GM12801 (cell line): Measurements from ENCODE around the gene RNF144B.

Experiments
- TF ChIP-seq, protein P1 (sequence below): IDR thresholded peaks from one replicate; pipeline ENCODE4 v1.5.1; 2011; ENCODE audit warnings: control low read depth; ENCODE audit not compliant: insufficient read length; ENCODE audit errors: extremely low read depth

The RNF144B gene

GRCh38 chr6:18478610-18479009, 91.5 kb downstream of the RNF144B start:
- TF ChIP-seq, protein P1, sequence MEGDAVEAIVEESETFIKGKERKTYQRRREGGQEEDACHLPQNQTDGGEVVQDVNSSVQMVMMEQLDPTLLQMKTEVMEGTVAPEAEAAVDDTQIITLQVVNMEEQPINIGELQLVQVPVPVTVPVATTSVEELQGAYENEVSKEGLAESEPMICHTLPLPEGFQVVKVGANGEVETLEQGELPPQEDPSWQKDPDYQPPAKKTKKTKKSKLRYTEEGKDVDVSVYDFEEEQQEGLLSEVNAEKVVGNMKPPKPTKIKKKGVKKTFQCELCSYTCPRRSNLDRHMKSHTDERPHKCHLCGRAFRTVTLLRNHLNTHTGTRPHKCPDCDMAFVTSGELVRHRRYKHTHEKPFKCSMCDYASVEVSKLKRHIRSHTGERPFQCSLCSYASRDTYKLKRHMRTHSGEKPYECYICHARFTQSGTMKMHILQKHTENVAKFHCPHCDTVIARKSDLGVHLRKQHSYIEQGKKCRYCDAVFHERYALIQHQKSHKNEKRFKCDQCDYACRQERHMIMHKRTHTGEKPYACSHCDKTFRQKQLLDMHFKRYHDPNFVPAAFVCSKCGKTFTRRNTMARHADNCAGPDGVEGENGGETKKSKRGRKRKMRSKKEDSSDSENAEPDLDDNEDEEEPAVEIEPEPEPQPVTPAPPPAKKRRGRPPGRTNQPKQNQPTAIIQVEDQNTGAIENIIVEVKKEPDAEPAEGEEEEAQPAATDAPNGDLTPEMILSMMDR, result no peak

- TF ChIP-seq, protein P1, result no peak
Measured at GRCh38 chr6:18481870-18482269, 94.7 kb downstream of the RNF144B start.

DNA sequence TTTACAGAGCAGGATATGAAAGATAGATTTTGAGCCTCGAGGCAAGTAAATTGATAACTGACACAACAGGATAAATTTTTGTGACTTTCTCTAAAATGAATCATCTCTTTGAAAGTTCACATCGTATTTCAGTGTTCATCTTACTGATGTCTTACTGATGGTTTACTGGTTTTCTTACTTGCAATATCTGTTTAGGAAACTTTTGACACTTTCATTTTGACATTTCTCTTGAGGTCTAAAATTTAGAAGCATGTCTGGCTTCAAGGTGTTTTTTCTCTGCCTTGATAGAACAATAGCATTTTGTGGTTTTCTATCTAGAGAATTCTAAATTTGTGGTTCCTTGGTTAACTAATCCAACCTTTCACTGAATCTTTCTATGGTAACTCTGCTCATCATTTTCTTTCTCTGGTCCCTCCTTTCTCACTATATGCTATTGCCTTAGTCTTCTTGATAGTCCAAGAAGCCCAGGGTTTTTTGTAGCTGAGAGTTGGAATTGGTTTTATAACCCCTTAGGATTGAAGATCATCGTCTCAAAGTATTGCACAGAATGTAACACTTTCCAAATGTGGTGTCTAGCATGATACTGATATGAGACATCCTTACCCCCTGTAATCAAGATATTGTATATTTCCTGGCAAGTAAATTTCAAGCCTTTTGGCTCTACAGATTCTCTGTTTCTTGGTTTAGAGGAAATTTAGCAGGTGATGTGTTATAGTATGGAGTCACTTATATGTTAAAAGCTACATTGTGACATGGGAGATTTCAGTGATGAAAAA, 98.7 kb downstream of the RNF144B start:
- TF ChIP-seq, protein P1, result no peak

- TF ChIP-seq, protein P1, result no peak
Measured at GRCh38 chr6:18488004-18488403, 100.9 kb downstream of the RNF144B start.

DNA sequence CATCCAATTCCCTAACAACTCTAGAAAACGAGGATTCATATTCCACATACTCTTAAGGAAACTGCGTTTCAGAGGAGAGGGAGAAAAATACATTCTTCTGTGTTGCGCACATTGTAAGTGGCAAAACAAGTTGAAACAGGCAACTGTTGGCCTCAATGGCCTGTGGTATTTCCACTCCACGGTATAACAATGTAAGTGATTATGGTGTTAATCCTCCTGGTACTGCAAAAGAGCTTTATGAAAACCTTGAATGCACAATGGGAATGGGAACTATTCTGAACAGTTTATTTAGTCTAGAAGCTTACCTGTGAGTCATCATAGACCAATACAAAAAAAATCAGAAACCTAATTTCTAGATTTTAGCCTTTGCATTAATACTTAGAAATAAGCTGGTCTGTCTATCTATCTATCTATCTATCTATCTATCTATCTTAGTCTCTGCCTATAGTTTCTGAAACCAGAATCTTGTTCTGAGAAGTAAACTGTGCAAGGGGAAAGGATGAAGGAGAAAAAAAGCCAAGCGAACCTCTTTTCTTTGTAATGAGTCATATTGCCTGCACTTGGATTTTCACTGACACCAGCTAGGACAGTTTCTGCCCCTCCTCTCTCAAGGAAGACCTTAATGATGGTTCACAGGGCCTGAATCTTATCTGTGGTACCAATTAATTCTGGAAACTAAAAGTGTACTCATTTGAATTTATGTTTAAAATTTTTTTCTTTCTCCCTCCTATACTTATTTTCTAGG, 101.5 kb downstream of the RNF144B start:
- TF ChIP-seq, protein P1, result no peak

GRCh38 chr6:18489335-18489734, 102.2 kb downstream of the RNF144B start:
- TF ChIP-seq, protein P1, result no peak

DNA sequence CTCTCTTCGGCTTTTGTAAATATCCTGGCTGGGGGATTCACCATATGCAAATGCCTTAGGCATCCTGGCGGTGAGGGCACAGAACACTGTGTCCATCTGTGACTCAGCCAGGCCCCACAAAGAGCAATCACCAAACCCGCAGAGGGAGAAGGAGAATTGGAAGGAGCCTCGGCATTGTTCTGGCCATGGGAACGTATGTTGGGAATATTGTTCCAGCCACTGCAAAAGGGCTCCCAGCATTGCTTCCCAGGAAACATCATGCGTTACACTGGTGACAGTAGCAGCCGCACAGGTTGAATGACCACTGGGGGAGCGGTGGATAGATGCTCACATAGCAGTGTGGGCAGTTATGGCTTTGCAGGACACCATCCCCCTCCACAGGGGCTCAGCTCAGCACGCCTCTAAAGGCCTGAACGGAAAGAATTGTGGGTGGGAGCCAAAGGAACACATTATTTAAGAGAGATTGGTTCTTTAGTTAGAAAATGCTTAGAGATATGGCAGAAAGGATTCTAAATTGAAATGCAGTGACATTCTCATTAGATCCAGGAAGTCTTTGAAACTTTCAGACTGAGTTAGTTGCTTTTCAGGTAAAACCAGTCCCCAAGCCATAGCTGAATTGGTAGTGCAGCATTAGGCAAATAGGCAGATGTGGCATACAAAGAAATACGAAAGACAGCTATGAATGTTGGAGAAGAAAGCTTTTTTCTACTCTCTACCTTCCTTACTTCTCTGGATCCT, 104.3 kb downstream of the RNF144B start:
- TF ChIP-seq, protein P1, result no peak
